Measurements from ENCODE around the gene CABP4. TPM values are rescaled to one million over a fixed set of nuclear protein-coding genes. Genes with fewer than 3 reads are reported as not detected.

The CABP4 gene
- total and polyA plus RNA-seq, 10 of the 15 experiments (the other 5 are each of a cell fraction or from before 2014, with no cell fraction given) = 0.04 to 0.41 (median 0.14) TPM; not detected in 2

GRCh38 chr11:67439321-67440228 is 15.6 kb upstream of the CABP4 start (continued):
- 0 out of 2 replicates have a peak, but pooled peaks have one; percentile 21 for TF ChIP-seq SMARCA5 (IDR thresholded peaks at IDR 0.05)
- TF ChIP-seq KLF5 (IDR thresholded peaks at IDR 0.05; ENCODE audit: partially characterized antibody) = no peak
- 0 out of 2 replicates have a peak, but pooled peaks have one; percentile 65 for TF ChIP-seq HDGF (IDR thresholded peaks at IDR 0.05)
- TF ChIP-seq BCL3 (IDR thresholded peaks at IDR 0.05; ENCODE audit: borderline replicate concordance, insufficient read depth, low read depth, low read length, poor library complexity, severe bottlenecking) = peak; percentile 10
- no peak for TF ChIP-seq KDM1A (IDR thresholded peaks at IDR 0.05; ENCODE audit: borderline replicate concordance)
- peak; percentile 42 for TF ChIP-seq EED (IDR thresholded peaks at IDR 0.05; ENCODE audit: low read depth)
- TF ChIP-seq ELK1 (IDR thresholded peaks at IDR 0.05; ENCODE audit: low read depth, low read length) = no peak

Measured in GM12878 (cell line).